ENCODE data around the gene ATP8B2.
A peak's percentile ranks its signal among the peaks of the same experiment; 100 is the strongest.
"Not testable (repeated sequence)": the region's sequence is repeated elsewhere in the genome, so short reads cannot be mapped to it uniquely, and the experiment has no call there.

ATP8B2 gene

DNA sequence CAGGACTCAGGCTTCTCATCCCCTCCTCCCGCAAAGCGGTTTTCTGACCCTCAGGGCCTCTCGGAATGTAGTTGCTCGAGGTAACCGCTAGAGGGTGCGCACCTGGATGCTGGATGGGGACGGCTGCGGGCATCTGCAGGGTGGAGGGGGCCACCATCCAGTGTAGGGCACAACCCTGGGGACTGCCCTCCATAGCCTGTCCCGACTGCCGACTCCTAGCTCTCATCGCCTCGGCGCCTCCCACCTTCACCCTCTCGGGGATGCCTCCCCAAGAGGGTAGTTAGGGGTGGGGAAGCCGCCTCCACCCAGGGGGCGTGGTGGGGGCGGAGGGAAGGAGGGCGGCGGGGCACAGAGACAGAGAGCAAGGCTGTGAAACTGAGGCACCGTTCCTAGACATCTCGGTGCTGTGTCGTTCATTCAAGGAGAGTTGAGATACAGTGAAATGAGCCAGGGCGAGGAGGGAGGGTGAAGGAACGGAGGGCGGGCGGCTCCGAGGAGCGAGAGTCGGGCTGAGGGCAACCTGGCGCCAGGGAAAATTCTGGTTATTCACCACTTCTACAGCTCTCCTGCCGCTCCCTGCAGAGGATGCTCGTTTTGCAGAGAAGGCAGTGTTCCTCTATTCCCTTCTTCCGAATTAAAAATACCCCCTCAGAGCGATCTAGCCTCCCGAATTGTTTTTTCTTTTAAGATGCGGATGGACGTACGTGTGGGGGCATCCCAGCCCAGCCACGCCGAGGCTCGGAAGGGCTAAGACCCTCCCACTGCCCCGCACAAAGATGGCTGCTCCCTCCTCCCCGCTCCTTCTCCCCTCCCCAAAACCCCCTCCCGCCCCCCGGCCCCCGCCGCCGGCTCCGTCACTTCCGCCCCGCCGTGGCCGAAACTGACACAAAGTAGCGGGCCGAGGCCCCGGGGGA, at the start of gene ATP8B2:
Gene ATP8B2, plus strand, starts transcription at position 857 of the 914 bp plus-strand sequence. CDS start 2,617 bp downstream, outside the sequence.
- H3K4me1 Mint-ChIP-seq, result peaks cover 35% of the 10 kb centered on the region
- H3K27me3 Mint-ChIP-seq (ENCODE audit: low read depth), result peaks cover 21% of the 10 kb centered on the region
- peak within 1 kb of the TSS; percentile 98 to 99 (median 98) for H3K4me3 Mint-ChIP-seq
- H3K36me3 Mint-ChIP-seq (ENCODE audit: low read depth), result no peaks in the 10 kb centered on the region
- TF ChIP-seq, protein P1, sequence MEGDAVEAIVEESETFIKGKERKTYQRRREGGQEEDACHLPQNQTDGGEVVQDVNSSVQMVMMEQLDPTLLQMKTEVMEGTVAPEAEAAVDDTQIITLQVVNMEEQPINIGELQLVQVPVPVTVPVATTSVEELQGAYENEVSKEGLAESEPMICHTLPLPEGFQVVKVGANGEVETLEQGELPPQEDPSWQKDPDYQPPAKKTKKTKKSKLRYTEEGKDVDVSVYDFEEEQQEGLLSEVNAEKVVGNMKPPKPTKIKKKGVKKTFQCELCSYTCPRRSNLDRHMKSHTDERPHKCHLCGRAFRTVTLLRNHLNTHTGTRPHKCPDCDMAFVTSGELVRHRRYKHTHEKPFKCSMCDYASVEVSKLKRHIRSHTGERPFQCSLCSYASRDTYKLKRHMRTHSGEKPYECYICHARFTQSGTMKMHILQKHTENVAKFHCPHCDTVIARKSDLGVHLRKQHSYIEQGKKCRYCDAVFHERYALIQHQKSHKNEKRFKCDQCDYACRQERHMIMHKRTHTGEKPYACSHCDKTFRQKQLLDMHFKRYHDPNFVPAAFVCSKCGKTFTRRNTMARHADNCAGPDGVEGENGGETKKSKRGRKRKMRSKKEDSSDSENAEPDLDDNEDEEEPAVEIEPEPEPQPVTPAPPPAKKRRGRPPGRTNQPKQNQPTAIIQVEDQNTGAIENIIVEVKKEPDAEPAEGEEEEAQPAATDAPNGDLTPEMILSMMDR (IDR thresholded peaks at IDR 0.05; ENCODE audit: unreplicated experiment in 3 of 3), result peak; percentile 91 to 95 (median 93)
- H3K9me3 Mint-ChIP-seq, result no peaks in the 10 kb centered on the region
- H3K27ac Mint-ChIP-seq, result peak within 1 kb of the TSS; percentile 87 to 98 (median 88)

DNA sequence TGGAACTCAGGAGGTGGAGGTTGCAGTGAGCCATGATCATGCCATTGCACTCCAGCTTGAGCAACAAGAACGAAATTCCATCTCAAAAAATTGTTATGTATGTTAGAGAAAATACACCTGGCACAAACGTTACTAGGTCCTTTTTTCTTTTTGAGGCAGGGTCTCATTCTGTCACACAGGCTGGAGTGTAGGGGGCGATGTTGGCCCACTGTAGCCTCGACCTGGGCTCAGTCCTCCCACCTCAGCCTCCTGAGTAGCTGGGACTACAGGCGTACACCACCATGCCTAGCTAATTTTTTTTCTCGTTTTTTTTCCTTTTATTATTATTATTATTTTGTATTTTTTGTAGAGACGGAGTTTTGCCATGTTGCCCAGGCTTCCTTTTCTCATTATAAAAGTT, 48.5 kb upstream of the ATP8B2 start:
- no peaks in the 10 kb centered on the region for H3K27me3 Mint-ChIP-seq (ENCODE audit: low read depth)
- TF ChIP-seq, protein P1 (IDR thresholded peaks at IDR 0.05; ENCODE audit: unreplicated experiment in 3 of 3), result no peak
- peaks cover 17% of the 10 kb centered on the region for H3K4me1 Mint-ChIP-seq
- H3K9me3 Mint-ChIP-seq, result no peaks in the 10 kb centered on the region
- H3K27ac Mint-ChIP-seq, result no peak overlapping the region
- H3K4me3 Mint-ChIP-seq, result no peak overlapping the region
- H3K36me3 Mint-ChIP-seq (ENCODE audit: low read depth), result peaks cover 16% of the 10 kb centered on the region

- H3K4me1 Mint-ChIP-seq; H3K9me3 Mint-ChIP-seq; H3K36me3 Mint-ChIP-seq (ENCODE audit: low read depth); H3K4me3 Mint-ChIP-seq; H3K27me3 Mint-ChIP-seq (ENCODE audit: low read depth); H3K27ac Mint-ChIP-seq: not testable (repeated sequence)
Measured at GRCh38 chr1:154287591-154287990, 37.7 kb upstream of the ATP8B2 start.

- H3K27me3 Mint-ChIP-seq (ENCODE audit: low read depth), result peaks cover 7% of the 10 kb centered on the region
- no peak overlapping the region for H3K27ac Mint-ChIP-seq
- no peaks in the 10 kb centered on the region for H3K36me3 Mint-ChIP-seq (ENCODE audit: low read depth)
- no peak overlapping the region for H3K4me3 Mint-ChIP-seq
- TF ChIP-seq, protein P1 (IDR thresholded peaks at IDR 0.05; ENCODE audit: unreplicated experiment in 3 of 3), result no peak
- H3K4me1 Mint-ChIP-seq, result no peaks in the 10 kb centered on the region
- peaks cover 11% of the 10 kb centered on the region for H3K9me3 Mint-ChIP-seq
Measured at GRCh38 chr1:154288661-154289060, 36.7 kb upstream of the ATP8B2 start.

DNA sequence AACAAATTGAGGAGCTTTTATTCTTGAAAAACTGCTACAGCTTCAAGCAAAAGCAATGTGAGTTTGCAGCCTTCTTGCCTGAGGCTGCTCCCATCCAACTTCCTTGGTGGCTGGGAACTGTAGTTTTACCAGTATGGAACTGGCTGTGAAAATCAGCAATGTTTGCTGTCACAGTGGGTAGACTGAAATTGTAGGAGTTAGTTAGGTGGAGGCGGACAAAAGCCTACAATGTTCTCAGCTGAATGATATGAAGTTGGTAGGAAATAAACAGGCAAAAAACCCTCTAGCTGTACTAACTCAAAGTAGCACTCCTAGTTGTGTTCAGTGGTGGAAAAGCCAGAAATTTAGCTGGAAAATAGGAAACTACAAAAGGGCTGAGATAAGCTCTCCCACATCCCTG, 34.4 kb upstream of the ATP8B2 start:
- no peak overlapping the region for H3K27ac Mint-ChIP-seq
- TF ChIP-seq, protein P1 (IDR thresholded peaks at IDR 0.05; ENCODE audit: unreplicated experiment in 3 of 3), result no peak
- peaks cover 22% of the 10 kb centered on the region for H3K9me3 Mint-ChIP-seq
- H3K36me3 Mint-ChIP-seq (ENCODE audit: low read depth), result peaks cover 8% of the 10 kb centered on the region
- no peaks in the 10 kb centered on the region for H3K4me1 Mint-ChIP-seq
- peaks cover 3% of the 10 kb centered on the region for H3K27me3 Mint-ChIP-seq (ENCODE audit: low read depth)
- H3K4me3 Mint-ChIP-seq, result no peak overlapping the region

DNA sequence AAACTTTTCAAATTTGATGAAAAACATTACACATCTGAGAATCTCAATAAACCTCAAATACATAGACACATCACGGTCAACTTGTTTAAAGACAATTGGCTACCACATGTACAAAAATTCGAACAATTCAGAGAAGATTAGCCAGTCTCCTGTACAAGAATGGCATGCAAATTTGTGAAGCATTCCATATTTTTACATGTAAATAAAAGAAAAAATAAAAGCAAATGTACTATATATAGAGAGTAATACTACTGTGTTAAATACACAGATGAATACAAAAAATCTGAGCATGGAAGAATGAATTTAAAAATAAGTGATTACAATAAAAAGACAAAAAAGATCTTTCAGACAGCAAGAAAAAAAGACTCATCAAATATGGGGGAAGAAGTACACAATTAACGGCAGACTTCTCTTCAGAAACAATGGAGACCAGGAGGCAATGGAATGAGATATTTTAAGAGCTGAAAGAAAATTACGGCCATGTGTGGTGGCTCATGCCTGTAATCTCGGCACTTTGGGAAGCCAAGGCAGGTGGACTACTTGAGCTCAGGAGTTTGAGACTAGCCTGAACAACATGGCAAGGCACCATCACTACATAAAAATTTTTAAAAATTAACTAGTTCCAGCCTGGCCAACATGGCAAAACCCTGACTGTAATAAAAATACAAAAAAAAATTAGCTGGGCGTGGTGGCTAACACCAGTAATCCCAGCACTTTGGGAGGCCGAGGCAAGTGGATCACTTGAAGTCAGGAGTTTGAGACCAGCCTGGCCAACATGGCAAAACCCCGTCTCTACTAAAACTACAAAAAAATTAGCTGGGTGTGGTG, 29.7 kb upstream of the ATP8B2 start:
- no peaks in the 10 kb centered on the region for H3K4me1 Mint-ChIP-seq
- H3K27me3 Mint-ChIP-seq (ENCODE audit: low read depth), result no peaks in the 10 kb centered on the region
- TF ChIP-seq, protein P1 (IDR thresholded peaks at IDR 0.05; ENCODE audit: unreplicated experiment in 3 of 3), result no peak
- peaks cover 8% of the 10 kb centered on the region for H3K36me3 Mint-ChIP-seq (ENCODE audit: low read depth)
- peaks cover 24% of the 10 kb centered on the region for H3K9me3 Mint-ChIP-seq
- no peak overlapping the region for H3K4me3 Mint-ChIP-seq
- no peak overlapping the region for H3K27ac Mint-ChIP-seq

Data from nephron (organoid).